MCF 10A (cell line): Measurements from ENCODE around the gene CDKN1C. TPM values are rescaled to one million over a fixed set of nuclear protein-coding genes. Genes with fewer than 3 reads are reported as not detected.

Experiments used
- BruUV-seq: library from RNA; stranded (reverse); fragments of 400-500 nt; replicated peaks from 2 replicates; lab custom pipeline; 2021; lab: Mats Ljungman, UMichigan
- CTCF ChIA-PET: fragments of 300-600 bp; sonication (Branson Sonifier 250); formaldehyde crosslinking; extraction: SDS; loops from one replicate; lab custom pipeline; 2021; ENCODE audit warnings: antibody characterized with exemption, inconsistent platforms; lab: Yijun Ruan, JAX
- POLR2A ChIA-PET: fragments of 300-600, 350-650 bp; sonication (Branson Sonifier 250); formaldehyde crosslinking; extraction: SDS; loops from one replicate; lab custom pipeline; 2020; ENCODE audit warnings: antibody characterized with exemption, inconsistent platforms; lab: Yijun Ruan, JAX
- DNase-seq: peaks from one replicate; pipeline ENCODE4 v3.0.0-alpha.2; 2018; ENCODE audit not compliant: unreplicated experiment
- H3K27ac Mint-ChIP-seq: one replicate; pipeline ENCODE4 v1.8.0; 2022; ENCODE audit warnings: mild to moderate bottlenecking, low read depth, mixed read lengths; ENCODE audit not compliant: unreplicated experiment
- H3K27me3 Mint-ChIP-seq: one replicate; pipeline ENCODE4 v1.8.0; 2022; ENCODE audit warnings: mixed read lengths; ENCODE audit not compliant: insufficient read depth, unreplicated experiment
- H3K36me3 Mint-ChIP-seq: one replicate; pipeline ENCODE4 v1.8.0; 2022; ENCODE audit warnings: mild to moderate bottlenecking, moderate library complexity, mixed read lengths; ENCODE audit not compliant: insufficient read depth, unreplicated experiment
- H3K4me1 Mint-ChIP-seq: one replicate; pipeline ENCODE4 v1.8.0; 2022; ENCODE audit warnings: mixed read lengths; ENCODE audit not compliant: insufficient read depth, unreplicated experiment
- H3K4me3 Mint-ChIP-seq: one replicate; pipeline ENCODE4 v1.8.0; 2022; ENCODE audit warnings: mild to moderate bottlenecking, moderate library complexity, mixed read lengths; ENCODE audit not compliant: unreplicated experiment
- H3K9me3 Mint-ChIP-seq: one replicate; pipeline ENCODE4 v1.8.0; 2022; ENCODE audit warnings: mixed read lengths; ENCODE audit not compliant: unreplicated experiment
- CTCF ChIP-seq: fragments of 200-600 bp; IDR thresholded peaks from one replicate; pipeline ENCODE4 v1.8.0; 2022; ENCODE audit warnings: antibody characterized with exemption, mild to moderate bottlenecking; ENCODE audit not compliant: unreplicated experiment
- intact Hi-C: fragments of 100-400 bp; cut with micrococcal nuclease; formaldehyde crosslinking; loops from 2 replicates; pipeline ENCODE4 v1.14.1; 2022
- total RNA-seq: library from RNA; stranded (reverse); gene quantifications from 2 replicates; pipeline ENCODE4 v1.2.3, GENCODE V29; 2022

Gene CDKN1C
- total RNA-seq, 1 experiment from 2014 or later, result 6.9 TPM

DNA sequence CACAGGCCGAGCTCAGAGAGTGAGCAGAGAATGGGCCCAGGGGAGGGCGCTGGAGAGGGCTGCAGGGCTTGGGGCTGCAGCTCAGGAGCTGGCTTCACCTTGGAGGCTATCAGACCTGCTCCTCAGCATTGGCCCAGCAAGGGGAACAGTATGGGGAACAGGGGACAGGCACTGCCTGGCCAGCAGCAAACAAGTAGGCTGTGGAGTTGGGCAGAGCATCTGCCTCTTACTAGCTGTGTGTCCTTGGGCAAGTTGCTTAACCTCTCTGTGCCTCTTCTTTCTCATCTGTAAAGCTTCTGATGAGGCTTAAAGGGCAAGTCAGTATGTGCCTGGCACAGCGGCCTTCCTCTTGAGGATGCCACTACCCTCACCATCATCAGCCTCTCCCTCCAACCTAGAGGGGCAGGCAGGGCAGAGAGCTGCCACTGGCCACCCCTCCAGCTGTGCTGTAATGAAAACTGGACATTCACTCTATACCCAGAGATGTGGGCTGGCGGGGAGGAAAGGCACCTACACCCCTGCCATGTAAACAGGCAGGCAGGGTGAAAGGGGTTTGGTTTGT lies 7.5 kb upstream of the CDKN1C start:
- Mint-ChIP-seq H3K27me3 (no peaks in the 10 kb centered on the region), H3K4me3 (no peak overlapping the region), H3K36me3 (no peaks in the 10 kb centered on the region), H3K27ac (no peak overlapping the region), H3K4me1 (peaks cover 9% of the 10 kb centered on the region), H3K9me3 (no peaks in the 10 kb centered on the region)
- no TSS peak for BruUV-seq
- CTCF ChIA-PET, result interaction anchor here (0.6 to 13.1 kb wide), 17 partner anchors 14 to 588 kb away, joined by 3 to 443 read pairs (median 3); partner anchors contain the start of gene CARS1
- intact Hi-C loops, result loop anchor here (1.0 kb wide), 1 partner anchor 360 kb away; no protein-coding TSS in a partner anchor
- POLR2A ChIA-PET, result interaction anchor here (0.7 to 6.9 kb wide), 5 partner anchors 36 to 515 kb away, joined by 3 to 68 read pairs (median 3); partner anchors contain the start of gene PHLDA2
- no peak for TF ChIP-seq CTCF
- DNase-seq, result no peak

DNA sequence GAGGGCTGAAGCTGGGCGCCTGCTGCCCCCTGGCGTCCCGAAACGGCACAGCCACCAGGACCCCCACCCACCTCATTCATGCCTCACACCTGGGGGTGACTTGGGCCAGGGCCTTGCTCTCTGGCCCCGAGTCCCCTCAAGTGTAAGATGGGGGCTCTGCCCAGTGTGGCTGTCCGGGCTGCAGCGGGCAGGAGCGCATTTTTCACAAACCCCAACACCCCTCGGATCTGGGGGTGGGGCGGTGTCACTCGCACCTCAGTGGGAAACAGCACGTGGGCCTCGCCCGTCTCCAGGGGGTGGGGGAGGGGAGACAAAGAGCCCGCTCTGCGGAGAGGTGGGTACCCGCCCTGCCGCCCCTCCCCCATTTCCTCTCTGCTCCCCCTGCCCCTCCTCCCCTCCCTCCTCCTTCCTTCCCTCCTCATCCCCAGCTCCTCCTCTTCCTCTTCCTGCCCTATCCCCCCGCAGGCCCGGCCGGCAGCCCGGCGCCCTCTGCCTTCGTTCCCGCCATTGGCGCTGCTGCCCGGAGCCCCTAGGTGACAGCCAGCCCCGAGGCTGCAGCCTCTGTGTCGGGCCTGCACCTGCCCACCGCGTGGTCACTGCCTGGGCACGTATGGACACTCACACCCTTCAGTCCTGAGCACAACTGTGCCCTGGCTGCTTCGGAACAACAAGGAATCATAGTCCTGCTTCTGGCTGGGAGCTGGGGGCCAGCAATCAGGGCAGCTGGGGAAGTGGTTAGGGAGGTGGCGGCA lies 6.8 kb upstream of the CDKN1C start:
- H3K4me3 Mint-ChIP-seq, result peak overlapping the region; percentile 48
- POLR2A ChIA-PET, result interaction anchor here (0.7 to 6.9 kb wide), 5 partner anchors 10 to 359 kb away, joined by 3 to 68 read pairs (median 7); partner anchors contain the start of gene PHLDA2
- DNase-seq, result peak; percentile 28
- peaks cover 5% of the 10 kb centered on the region for H3K4me1 Mint-ChIP-seq
- intact Hi-C loops, result loop anchor here (1.0 kb wide), 1 partner anchor 359 kb away; no protein-coding TSS in a partner anchor
- TF ChIP-seq CTCF, result peak; percentile 92
- H3K27me3 Mint-ChIP-seq, result no peaks in the 10 kb centered on the region
- H3K9me3 Mint-ChIP-seq, result no peaks in the 10 kb centered on the region
- CTCF ChIA-PET, result interaction anchor here (0.6 to 13.1 kb wide), 20 partner anchors 9 to 588 kb away, joined by 3 to 443 read pairs (median 3); partner anchors contain the start of gene CARS1
- no peaks in the 10 kb centered on the region for H3K36me3 Mint-ChIP-seq
- peak overlapping the region; percentile 73 for H3K27ac Mint-ChIP-seq
- no TSS peak for BruUV-seq

GRCh38 chr11:2891326-2892214 lies 6.0 kb upstream of the CDKN1C start:
- H3K27me3 Mint-ChIP-seq, result no peaks in the 10 kb centered on the region
- peak overlapping the region; percentile 73 for H3K27ac Mint-ChIP-seq
- POLR2A ChIA-PET, result interaction anchor here (0.7 to 6.9 kb wide), 7 partner anchors 10 to 358 kb away, joined by 3 to 68 read pairs (median 7); partner anchors contain the start of gene PHLDA2
- intact Hi-C loops, result loop anchor here (1.0 to 2.0 kb wide), 2 partner anchors 39 to 358 kb away; no protein-coding TSS in a partner anchor
- no peak for TF ChIP-seq CTCF
- no peaks in the 10 kb centered on the region for H3K9me3 Mint-ChIP-seq
- no TSS peak for BruUV-seq
- no peaks in the 10 kb centered on the region for H3K36me3 Mint-ChIP-seq
- peak overlapping the region; percentile 48 for H3K4me3 Mint-ChIP-seq
- DNase-seq, result peak; percentile 59
- CTCF ChIA-PET, result interaction anchor here (0.5 to 13.1 kb wide), 23 partner anchors 8 to 587 kb away, joined by 3 to 443 read pairs (median 3); partner anchors contain the start of gene PHLDA2
- H3K4me1 Mint-ChIP-seq, result peaks cover 5% of the 10 kb centered on the region
